Measurements from ENCODE around the gene PDIA2.

PDIA2 gene

GRCh38 chr16:275041-275641, 7.8 kb upstream of the PDIA2 start:
- TF ChIP-seq CTCF (IDR thresholded peaks at IDR 0.05; ENCODE audit: low read depth, low read length, missing control alignments): no peak
- no peak for DNase-seq (ENCODE audit: low read depth)
- in situ Hi-C loops (cut with HindIII; ENCODE audit: low sequenced_read_pairs): no loop called here
- H3K4me3 ChIP-seq (ENCODE audit: low read depth, low read length): peak overlapping the region; percentile 29

GRCh38 chr16:275786-276232, 7.2 kb upstream of the PDIA2 start, which contains the start of gene RGS11:
Gene RGS11, minus strand, starts transcription at chr16:275944. Its CDS starts 33 bp downstream, at chr16:275911.
- DNase-seq (ENCODE audit: low read depth): no peak
- TF ChIP-seq CTCF (IDR thresholded peaks at IDR 0.05; ENCODE audit: low read depth, low read length, missing control alignments): no peak
- H3K4me3 ChIP-seq (ENCODE audit: low read depth, low read length): peak within 1 kb of the TSS; percentile 29
- in situ Hi-C loops (cut with HindIII; ENCODE audit: low sequenced_read_pairs): no loop called here

- in situ Hi-C loops (cut with HindIII; ENCODE audit: low sequenced_read_pairs): no loop called here
- no peak overlapping the region for H3K4me3 ChIP-seq (ENCODE audit: low read depth, low read length)
- TF ChIP-seq CTCF (IDR thresholded peaks at IDR 0.05; ENCODE audit: low read depth, low read length, missing control alignments): no peak
- no peak for DNase-seq (ENCODE audit: low read depth)
Measured at GRCh38 chr16:276426-277077, 6.4 kb upstream of the PDIA2 start.

- TF ChIP-seq CTCF (IDR thresholded peaks at IDR 0.05; ENCODE audit: low read depth, low read length, missing control alignments): no peak
- DNase-seq (ENCODE audit: low read depth): no peak
- in situ Hi-C loops (cut with HindIII; ENCODE audit: low sequenced_read_pairs): no loop called here
- H3K4me3 ChIP-seq (ENCODE audit: low read depth, low read length): no peak overlapping the region
Measured at GRCh38 chr16:278863-279366, 4.0 kb upstream of the PDIA2 start.

- no peak for DNase-seq (ENCODE audit: low read depth)
- no peak overlapping the region for H3K4me3 ChIP-seq (ENCODE audit: low read depth, low read length)
- in situ Hi-C loops (cut with HindIII; ENCODE audit: low sequenced_read_pairs): no loop called here
- TF ChIP-seq CTCF (IDR thresholded peaks at IDR 0.05; ENCODE audit: low read depth, low read length, missing control alignments): no peak
Measured at GRCh38 chr16:279531-279930, 3.4 kb upstream of the PDIA2 start.

- in situ Hi-C loops (cut with HindIII; ENCODE audit: low sequenced_read_pairs): no loop called here
- H3K4me3 ChIP-seq (ENCODE audit: low read depth, low read length): no peak overlapping the region
- no peak for DNase-seq (ENCODE audit: low read depth)
- no peak for TF ChIP-seq CTCF (IDR thresholded peaks at IDR 0.05; ENCODE audit: low read depth, low read length, missing control alignments)
Measured at GRCh38 chr16:280005-280460, 2.9 kb upstream of the PDIA2 start.
